Superior temporal gyrus (tissue), 1 donor: ENCODE results near the gene GDPD5.

Experiments used
- DNase-seq: peaks from one replicate; pipeline ENCODE4 v3.0.0-alpha.2; 2016; ENCODE audit errors: extremely low spot score

The GDPD5 gene

GRCh38 chr11:75534259-75535069 lies 8.7 kb upstream of the GDPD5 start:
- no peak for DNase-seq

GRCh38 chr11:75533896-75534258 lies 8.1 kb upstream of the GDPD5 start:
- no peak for DNase-seq

DNA sequence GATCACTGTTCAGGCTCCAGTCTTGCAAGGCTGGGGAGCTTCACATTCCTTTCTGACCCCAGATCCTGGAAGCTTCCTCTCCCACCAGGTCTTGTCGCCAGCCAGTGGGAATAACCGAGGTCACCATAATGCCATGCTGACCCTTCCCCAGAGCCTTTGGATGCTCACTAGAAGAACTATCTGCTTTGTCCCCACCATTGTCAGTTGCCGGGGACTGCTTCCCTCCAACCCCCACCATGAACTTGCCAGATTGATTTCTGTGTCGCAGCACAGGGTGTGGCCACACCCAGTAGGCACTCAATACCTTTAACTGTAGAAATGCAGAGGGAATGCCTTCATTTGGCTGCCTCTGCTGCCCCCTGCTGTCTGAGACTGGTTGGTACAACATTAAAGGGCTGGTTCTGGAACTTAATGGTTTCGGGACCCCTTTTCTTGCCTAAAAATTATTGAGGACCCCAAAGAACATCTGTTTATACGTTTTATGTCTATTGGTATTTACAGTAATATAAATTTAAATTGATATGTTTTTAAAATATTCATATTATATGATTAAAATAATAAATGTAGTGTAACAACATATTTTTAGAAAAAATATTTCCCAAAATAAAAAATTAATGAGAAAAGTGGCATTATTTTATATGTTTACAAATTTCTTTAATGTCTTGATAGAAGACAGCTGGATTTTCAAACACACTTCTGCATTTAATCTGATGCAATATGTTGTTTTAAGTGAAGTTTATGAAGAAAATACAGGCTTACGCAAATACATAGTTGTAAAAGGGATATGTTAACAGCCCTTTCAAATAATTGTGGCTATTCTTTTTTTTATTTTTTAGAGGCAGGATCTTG lies 6.7 kb upstream of the GDPD5 start:
- DNase-seq, result peak; percentile 85

DNA sequence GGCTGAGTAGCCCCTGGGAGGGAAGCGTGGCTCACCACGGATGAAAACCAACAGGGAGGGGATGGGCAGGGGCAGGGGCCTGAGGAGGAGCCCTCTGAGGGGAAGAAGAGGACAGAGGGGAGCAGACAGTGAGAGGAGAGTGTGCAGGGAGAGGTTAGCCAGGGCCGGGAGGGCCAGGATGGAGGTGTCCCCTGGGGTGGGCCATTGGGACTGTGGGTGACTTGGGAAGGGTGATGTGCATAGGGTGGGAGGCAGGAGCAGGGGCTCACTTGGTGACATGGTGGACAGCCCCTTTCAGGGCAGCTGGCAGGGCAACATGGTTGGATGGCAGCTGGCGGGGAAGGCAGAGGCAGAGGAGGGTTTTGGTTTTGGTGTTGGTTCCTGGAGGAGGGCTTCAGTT lies 5.6 kb upstream of the GDPD5 start:
- DNase-seq, result no peak

GRCh38 chr11:75530577-75530976 lies 4.8 kb upstream of the GDPD5 start:
- no peak for DNase-seq

DNA sequence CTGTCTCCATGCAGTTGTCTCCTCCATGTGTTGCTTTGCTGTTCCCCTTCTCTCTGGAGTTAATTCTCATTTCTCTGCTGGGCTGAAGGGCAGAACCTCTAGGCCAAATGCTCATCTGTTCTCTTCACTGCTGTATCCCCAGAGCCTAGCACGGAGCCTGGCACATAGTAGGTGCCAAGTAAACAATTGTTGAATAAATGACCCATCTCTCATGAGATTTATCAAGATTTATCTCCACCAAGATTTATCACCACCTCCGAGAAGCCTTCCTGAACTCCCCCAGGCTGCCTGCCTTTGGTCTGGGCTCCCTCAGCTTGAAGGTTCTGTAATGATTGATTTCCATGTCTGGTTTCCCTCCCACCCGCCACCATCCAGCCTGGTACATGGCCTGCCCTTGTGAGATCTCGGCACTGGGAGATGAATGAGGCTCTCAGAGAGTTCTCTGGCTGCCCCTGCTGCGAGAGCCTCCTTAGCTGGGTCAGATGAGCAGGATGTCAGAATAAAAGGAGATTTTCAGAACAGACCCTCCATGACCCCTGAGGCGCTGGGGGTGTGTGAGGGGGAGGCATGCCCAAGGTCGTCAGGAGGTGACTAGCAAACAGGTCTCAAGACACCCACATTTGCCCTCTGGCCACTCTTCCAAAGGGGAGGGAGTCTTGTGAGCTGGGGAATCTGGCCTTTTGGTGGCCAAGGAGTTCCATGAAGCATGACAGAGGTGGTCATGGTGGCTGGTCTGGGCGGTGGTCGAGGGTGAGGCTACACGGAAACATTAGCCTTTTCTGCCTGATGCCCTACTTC lies 2.4 kb upstream of the GDPD5 start:
- DNase-seq, result no peak

GRCh38 chr11:75527130-75527529 lies 1.4 kb upstream of the GDPD5 start:
- DNase-seq, result no peak

GRCh38 chr11:75526192-75526541 lies 426 bp upstream of the GDPD5 start:
- no peak for DNase-seq

DNA sequence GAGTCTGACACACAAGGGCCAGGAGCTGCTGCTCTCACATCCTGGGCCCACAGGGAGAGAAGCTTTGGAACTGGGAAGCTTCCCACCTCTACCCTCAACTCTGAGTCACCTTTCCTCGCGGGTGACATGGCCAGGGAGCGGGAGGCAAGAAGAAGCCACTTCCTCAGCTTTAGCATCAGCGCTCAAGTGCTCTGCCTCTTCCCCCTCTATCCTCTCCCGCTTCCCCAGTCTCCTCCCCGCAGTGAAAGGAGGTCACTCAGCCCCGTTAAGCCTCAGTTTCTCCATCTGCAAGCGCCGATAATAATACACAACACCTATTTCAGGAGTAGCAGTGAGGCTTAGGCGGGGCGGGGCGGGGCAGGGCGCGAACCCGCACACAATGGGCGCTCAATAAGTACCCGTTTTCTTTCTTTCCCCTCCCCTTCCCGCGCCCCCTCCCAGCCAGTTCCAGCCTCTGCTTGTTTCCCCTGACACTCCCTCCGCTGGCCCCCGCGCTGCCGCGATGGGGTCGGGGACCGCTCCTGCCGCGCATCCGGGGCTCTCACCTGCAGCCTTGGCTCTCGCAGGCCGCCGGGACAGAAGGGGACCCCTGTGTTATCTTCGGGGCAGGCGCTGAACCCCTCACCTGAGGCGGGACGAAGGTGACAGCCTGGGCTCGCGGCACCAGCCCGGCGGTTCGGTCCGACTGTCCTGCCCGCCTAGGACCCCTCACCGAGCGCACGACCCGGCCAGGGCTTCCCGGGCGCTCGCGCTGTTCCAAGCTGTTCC lies 892 bp downstream of the GDPD5 start:
- DNase-seq, result no peak

DNA sequence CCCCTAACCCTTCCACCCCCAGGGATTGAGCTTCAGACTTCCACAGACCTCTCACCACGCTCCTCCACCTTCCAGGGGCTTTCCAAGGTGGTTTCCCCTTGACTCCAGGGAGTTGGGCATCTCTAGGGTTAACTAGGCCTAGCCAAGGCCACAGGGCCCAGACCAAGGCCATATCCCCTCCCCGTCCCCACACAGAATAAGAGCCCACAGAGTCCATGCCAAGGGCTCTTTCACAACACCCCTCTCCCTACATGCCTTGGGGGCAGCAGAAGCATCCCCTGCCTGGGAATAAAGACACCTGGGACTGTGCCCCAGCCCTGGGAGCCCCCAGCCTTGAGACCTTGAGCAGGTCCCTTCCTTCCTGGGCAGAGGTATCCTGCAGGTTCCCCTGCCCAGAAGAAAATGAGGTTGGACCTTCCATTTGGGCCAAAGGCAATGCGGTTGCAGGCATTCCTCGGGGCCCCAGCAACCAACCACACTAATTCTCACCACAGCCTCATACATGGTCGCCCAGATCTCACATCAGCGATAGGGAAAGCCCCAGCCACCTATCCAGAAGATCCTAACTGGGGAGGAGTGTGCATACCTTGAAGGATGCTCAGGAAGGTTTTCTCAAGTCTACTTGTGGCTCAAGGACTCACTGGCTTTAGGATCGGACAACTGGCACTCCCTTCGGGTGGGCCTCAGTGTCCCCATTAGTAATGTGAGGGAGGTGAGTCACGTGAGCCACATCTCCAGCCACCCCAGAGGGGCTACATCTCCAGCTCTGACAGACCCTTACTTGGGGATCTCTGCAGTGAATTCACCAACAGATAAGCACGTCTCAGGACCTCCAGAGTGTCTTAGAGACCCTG lies 1.7 kb downstream of the GDPD5 start:
- no peak for DNase-seq

DNA sequence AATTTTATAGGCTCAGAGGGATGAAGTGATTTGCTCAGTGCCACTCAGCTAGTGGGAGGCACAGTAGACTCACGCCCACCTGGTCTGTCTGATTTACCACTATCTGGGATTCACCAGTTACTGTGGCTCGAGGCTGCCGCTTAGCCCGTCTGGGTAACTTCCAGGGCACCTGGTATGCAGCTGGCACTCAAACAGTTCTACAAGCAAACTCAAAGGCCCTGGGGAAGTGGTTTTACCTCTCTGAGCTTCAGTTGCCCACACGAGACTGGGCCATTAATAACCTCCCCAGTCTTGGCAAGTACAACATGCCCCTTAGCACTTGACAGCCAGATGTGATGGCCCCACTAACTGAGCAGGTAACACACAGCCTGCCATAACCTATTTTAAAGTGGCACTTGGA lies 2.6 kb downstream of the GDPD5 start:
- no peak for DNase-seq

DNA sequence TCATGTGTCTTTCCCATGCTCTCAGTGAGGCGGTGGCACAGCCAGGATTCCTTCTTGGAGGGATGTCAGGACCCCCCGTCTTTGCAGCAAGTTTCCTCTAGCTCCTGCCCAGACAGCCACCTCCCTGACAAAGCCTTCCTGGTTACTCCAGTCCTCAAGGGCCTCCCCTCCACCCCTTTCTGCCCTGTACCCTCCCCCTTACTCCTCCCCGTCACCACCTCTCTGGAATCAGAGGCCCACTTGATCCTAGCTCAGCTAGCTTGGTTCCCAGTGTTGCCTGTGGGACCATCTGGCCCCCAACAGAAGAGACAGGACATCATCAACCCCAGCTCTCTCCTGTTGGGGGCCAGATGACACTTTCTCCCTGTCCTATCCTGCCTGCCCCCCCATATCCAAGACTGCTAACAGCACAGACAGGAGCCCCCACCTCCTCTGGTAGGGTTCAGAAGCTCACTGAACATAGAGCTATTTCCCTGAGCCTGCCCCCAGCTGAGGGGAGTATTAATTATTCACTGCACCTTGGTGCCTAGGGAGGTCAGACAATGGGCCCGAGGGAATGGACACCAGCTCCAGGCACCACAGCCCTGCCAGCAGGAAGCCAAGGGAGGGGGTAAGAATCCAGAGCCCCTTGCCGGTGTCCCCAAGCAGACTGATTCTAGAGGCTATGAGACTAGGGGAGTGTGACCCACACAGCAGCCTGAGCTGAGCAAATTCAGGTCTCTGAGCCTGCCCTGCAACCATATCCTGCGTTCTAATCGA lies 3.3 kb downstream of the GDPD5 start:
- DNase-seq, result no peak

DNA sequence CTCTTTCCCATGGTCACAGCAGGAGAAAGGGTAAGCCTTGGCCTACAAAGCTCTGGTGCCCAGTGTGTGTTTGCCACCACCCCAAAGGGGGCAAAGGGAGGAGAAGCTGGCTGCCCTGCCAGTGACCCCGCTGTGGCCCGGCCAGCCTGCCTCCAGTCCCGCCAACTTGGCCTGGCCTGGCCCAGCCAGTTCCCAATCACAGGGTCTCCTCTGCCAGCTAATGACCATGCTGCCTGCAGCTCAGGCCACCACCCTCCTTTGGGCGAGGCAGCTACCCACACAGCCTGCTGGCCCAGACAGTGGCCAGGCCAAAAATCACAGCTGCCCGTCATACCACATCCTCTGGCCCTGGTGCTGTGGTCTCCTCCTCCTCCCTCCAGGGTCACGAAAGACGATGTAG lies 5.1 kb downstream of the GDPD5 start:
- no peak for DNase-seq

GRCh38 chr11:75518771-75519653 lies 6.7 kb downstream of the GDPD5 start:
- DNase-seq, result no peak

DNA sequence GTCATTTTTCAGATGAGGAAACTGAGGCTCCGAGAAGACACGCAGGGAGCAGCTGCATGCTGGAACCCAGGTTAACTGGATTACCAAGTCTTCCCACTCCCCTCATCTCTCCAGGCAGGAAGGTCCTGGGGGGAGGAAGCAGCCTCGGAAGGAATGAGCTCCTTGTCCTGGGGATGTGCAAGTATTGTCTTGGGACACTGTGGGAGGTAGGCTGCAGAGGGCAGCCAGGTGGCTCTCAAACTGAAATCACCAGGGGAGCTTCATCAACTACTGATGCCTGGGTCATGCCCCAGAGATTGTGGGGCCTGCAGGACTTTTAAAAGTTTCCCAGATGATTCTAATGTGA lies 7.6 kb downstream of the GDPD5 start:
- DNase-seq, result no peak

DNA sequence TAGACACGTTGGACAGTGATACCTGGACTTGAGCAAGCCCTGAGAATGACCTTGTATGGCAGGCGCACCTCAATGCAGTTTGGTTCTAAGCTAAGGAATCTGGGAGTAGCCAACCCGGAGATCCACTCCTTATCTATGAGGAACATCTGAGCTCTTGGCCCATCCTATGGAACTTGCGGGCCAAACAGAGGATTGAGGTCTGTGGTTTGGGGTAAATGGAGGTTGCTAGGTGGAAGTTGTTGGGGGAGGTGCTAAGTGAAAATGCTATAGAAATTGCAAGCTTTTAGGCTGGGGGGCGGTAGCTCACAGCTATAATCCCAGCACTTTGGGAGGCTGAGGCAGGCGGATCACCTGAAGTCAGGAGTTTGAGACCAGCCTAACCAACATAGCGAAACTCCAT lies 8.9 kb downstream of the GDPD5 start:
- DNase-seq, result no peak

DNA sequence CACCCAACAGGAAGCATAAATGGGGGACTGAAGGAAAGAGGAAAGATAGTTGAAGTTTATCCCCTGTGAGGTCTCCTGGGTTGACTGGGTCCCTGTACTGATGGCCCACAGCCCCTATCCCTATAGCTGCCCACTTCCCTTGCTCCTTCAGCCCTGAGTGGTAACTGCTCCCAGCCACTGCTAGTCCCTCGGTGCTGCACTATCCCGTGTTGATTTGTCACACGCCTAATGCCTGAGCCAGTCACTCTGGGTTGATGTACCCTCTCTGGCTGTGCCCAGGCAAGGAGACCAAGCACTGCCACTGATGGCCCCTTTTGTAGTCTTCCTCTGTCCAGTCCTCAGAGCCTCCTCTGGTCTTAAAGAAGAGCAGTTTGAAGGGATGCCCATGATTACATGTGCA lies 9.6 kb downstream of the GDPD5 start:
- DNase-seq, result no peak

GRCh38 chr11:75514596-75514995 lies 11.1 kb downstream of the GDPD5 start:
- no peak for DNase-seq

GRCh38 chr11:75513250-75513649 lies 12.5 kb downstream of the GDPD5 start:
- DNase-seq, result no peak
